Activated CD8-positive, alpha-beta memory T cell treated with anti-CD3 and anti-CD28 coated beads, Interleukin-2, amount 50 U/mL, for 24 hours (primary cell): ENCODE results near the gene BDH2.

Experiments
- DNase-seq: peaks from one replicate; pipeline ENCODE4 v3.0.0-alpha.2; 2020; ENCODE audit errors: extremely low read depth

BDH2 gene

GRCh38 chr4:103099691-103100392, at the start of gene BDH2:
Gene BDH2 (minus strand): TSS chr4:103099834. CDS start chr4:103096254, 3,580 bp downstream.
- no peak for DNase-seq

GRCh38 chr4:103144926-103145325, 45.3 kb upstream of the BDH2 start:
- DNase-seq, result no peak

- DNase-seq, result no peak
Measured at GRCh38 chr4:103137446-103137827, 37.8 kb upstream of the BDH2 start.

- DNase-seq, result no peak
Measured at GRCh38 chr4:103136671-103137445, 37.2 kb upstream of the BDH2 start.

GRCh38 chr4:103129174-103129573, 29.5 kb upstream of the BDH2 start:
- no peak for DNase-seq

GRCh38 chr4:103126126-103126525, 26.5 kb upstream of the BDH2 start:
- no peak for DNase-seq

GRCh38 chr4:103123114-103123513, 23.5 kb upstream of the BDH2 start:
- DNase-seq, result no peak

- DNase-seq, result no peak
Measured at GRCh38 chr4:103118166-103118565, 18.5 kb upstream of the BDH2 start.

GRCh38 chr4:103111598-103111997, 12.0 kb upstream of the BDH2 start:
- DNase-seq, result no peak

GRCh38 chr4:103108542-103108941, 8.9 kb upstream of the BDH2 start:
- no peak for DNase-seq

- no peak for DNase-seq
Measured at GRCh38 chr4:103105558-103106356, 6.1 kb upstream of the BDH2 start.

- no peak for DNase-seq
Measured at GRCh38 chr4:103104886-103105285, 5.3 kb upstream of the BDH2 start.

GRCh38 chr4:103100691-103101090, 1.1 kb upstream of the BDH2 start:
- DNase-seq, result no peak

- no peak for DNase-seq
Measured at GRCh38 chr4:103098756-103099440, 736 bp downstream of the BDH2 start.

GRCh38 chr4:103098341-103098740, 1.3 kb downstream of the BDH2 start:
- no peak for DNase-seq

- no peak for DNase-seq
Measured at GRCh38 chr4:103097112-103097511, 2.5 kb downstream of the BDH2 start.

GRCh38 chr4:103095080-103095479, 4.6 kb downstream of the BDH2 start:
- no peak for DNase-seq

- no peak for DNase-seq
Measured at GRCh38 chr4:103092245-103092644, 7.4 kb downstream of the BDH2 start.

GRCh38 chr4:103091601-103092223, 7.9 kb downstream of the BDH2 start:
- DNase-seq, result no peak

- DNase-seq, result no peak
Measured at GRCh38 chr4:103089481-103089880, 10.2 kb downstream of the BDH2 start.

GRCh38 chr4:103086551-103086950, 13.1 kb downstream of the BDH2 start:
- DNase-seq, result no peak
